Ascending aorta (tissue), 2 donors: ENCODE data around the gene SMG6. TPM values are rescaled to one million over a fixed set of nuclear protein-coding genes. Genes with fewer than 3 reads are reported as not detected.

ENCODE experiments used
- DNase-seq, 2 donors: peaks; one replicate each; pipeline ENCODE4 v3.0.0-alpha.2; 2019; ENCODE audit warnings: low spot score in 2 of 2
- H3K27ac ChIP-seq, 2 donors: fragments of 200-600 bp; sonication (generic); one replicate each; pipeline ENCODE4 v1.5.1; 2016 to 2017; ENCODE audit warnings: mild to moderate bottlenecking in 1 of 2
- H3K27me3 ChIP-seq: fragments of 200-600 bp; sonication (generic); one replicate; pipeline ENCODE4 v1.5.1; 2017
- H3K36me3 ChIP-seq, 2 donors: fragments of 200-600 bp; sonication (generic); one replicate each; pipeline ENCODE4 v1.5.1; 2016
- H3K4me1 ChIP-seq, 2 donors: fragments of 200-600 bp; sonication (generic); one replicate each; pipeline ENCODE4 v1.5.1; 2016 to 2017; ENCODE audit warnings: mild to moderate bottlenecking in 1 of 2
- H3K4me3 ChIP-seq, 2 donors: fragments of 200-600 bp; sonication (generic); one replicate each; pipeline ENCODE4 v1.5.1; 2016 to 2017; ENCODE audit warnings: mild to moderate bottlenecking in 1 of 2
- H3K9me3 ChIP-seq, 2 donors: fragments of 200-600 bp; sonication (generic); one replicate each; pipeline ENCODE4 v1.5.1; 2016
- intact Hi-C: fragments of 100-400 bp; cut with DNase I; formaldehyde crosslinking; loops from one replicate; pipeline ENCODE4 v1.15.1; 2023
- total RNA-seq: library from RNA; depleted of rRNA; stranded (reverse); fragments of >200 nt; gene quantifications from one replicate; pipeline ENCODE4 v1.1.0, GENCODE V29; 2016
- TF ChIP-seq, protein P1 (sequence below), 3 experiments: fragments of 200-600 bp in 2 of 3; fragments of 450-650 bp in 1 of 3; sonication (generic) in 2 of 3; IDR thresholded peaks; one replicate each; pipeline ENCODE4 v1.5.1; 2016 to 2019; ENCODE audit warnings: antibody characterized with exemption in 3 of 3, mild to moderate bottlenecking in 1 of 3, moderate library complexity in 1 of 3

SMG6 gene
- total RNA-seq, 1 donor from 2014 or later, result 50.8 TPM

DNA sequence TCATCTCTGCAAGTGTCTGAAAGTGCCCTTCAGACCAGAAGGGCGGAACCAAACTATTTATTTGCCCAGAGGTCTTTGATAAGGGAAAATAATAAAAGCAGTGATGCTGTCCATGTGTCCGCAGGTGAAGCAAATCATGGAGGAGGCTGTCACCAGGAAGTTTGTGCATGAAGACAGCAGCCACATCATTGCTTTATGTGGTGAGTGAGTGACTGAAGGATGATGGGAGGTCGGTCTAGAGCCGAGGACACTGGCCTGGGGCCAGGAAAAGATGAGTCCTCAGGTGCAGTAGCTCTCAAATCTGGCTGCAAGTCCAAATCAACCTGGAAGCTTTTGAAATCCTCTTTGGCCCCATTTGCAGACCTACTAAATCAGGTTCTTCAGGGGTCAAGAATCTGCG lies 39.8 kb upstream of the SMG6 start:
- no peak overlapping the region for H3K4me3 ChIP-seq
- DNase-seq, result no peak
- H3K9me3 ChIP-seq, result no peaks in the 10 kb centered on the region
- H3K36me3 ChIP-seq, result peaks cover 9% of the 10 kb centered on the region in 2 donors
- no peak overlapping the region for H3K27ac ChIP-seq
- H3K4me1 ChIP-seq, result no peaks in the 10 kb centered on the region
- TF ChIP-seq, protein P1, sequence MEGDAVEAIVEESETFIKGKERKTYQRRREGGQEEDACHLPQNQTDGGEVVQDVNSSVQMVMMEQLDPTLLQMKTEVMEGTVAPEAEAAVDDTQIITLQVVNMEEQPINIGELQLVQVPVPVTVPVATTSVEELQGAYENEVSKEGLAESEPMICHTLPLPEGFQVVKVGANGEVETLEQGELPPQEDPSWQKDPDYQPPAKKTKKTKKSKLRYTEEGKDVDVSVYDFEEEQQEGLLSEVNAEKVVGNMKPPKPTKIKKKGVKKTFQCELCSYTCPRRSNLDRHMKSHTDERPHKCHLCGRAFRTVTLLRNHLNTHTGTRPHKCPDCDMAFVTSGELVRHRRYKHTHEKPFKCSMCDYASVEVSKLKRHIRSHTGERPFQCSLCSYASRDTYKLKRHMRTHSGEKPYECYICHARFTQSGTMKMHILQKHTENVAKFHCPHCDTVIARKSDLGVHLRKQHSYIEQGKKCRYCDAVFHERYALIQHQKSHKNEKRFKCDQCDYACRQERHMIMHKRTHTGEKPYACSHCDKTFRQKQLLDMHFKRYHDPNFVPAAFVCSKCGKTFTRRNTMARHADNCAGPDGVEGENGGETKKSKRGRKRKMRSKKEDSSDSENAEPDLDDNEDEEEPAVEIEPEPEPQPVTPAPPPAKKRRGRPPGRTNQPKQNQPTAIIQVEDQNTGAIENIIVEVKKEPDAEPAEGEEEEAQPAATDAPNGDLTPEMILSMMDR (IDR thresholded peaks at IDR 0.05), result no peak
- no peaks in the 10 kb centered on the region for H3K27me3 ChIP-seq
- intact Hi-C loops, result no loop called here

DNA sequence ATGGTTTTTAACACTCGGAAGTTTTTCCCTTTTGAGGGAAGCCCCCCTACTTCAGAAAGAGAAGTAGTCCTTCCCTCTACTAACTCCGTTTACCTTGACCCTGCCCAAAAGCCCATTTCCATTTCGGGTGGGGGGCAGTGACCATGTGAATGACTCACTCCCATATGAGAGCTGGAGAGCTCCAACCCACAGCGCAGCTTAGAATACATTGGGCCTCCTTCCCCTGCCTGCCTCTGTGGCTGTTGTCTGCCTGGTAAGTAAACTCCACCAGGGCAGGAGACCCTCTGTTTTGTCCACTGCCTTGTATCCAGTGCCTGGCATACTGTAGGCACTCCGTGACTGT lies 34.7 kb upstream of the SMG6 start:
- H3K27me3 ChIP-seq, result no peaks in the 10 kb centered on the region
- intact Hi-C loops, result loop anchor here (5.0 kb wide), 1 partner anchor 36 kb away; the partner anchor contains the start of genes SMG6 and SRR
- peak overlapping the region; percentile 86 to 89 for H3K27ac ChIP-seq
- peaks cover 11 to 13% of the 10 kb centered on the region in 2 donors for H3K4me1 ChIP-seq
- TF ChIP-seq, protein P1 (IDR thresholded peaks at IDR 0.05), result no peak
- peaks cover 17 to 18% of the 10 kb centered on the region in 2 donors for H3K36me3 ChIP-seq
- DNase-seq, result no peak
- peak overlapping the region; percentile 95 to 98 for H3K4me3 ChIP-seq
- no peaks in the 10 kb centered on the region for H3K9me3 ChIP-seq

DNA sequence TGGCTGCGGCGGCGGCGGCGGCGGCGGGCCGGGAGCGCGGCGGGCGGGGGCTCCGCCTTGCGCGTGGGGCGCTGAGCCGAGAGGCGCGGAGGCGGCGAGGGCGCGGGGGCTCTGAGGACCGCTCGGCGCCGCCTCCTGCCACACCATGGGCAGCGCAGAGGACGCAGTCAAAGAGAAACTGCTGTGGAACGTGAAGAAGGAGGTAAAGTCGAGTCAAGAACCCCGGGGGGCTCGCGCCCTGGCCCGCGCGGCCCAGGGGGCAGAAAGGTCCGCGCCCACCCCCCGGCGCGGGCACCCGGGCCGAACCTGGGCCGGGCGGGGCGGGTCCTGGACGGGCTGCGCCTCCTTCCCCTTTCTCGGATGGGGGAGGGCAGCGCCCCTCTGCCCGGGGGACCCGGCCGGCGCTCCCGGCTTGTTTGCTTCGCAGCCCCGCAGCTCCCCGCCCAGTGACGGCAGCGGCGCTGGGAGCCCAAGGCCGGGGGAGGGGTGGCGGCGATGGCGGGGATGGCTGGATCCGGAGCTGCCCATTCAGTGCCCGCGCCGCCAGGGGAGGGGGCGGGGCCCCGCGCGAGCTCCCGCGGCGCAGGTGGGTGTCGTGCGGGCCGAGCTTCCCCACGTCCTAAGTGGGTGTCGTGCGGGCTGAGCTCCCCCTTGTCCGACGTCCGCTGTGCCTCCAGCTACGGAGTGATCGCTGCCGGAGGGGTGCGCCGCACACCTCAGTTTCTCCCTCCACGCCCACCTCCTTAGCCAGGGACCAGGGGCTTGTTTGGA lies 34.1 kb upstream of the SMG6 start:
- Histone ChIP-seq H3K36me3 (peaks cover 21 to 23% of the 10 kb centered on the region in 2 donors), H3K4me1 (peaks cover 11 to 13% of the 10 kb centered on the region in 2 donors), H3K4me3 (peak overlapping the region; percentile 95 to 98), H3K9me3 (no peaks in the 10 kb centered on the region), H3K27me3 (no peaks in the 10 kb centered on the region), H3K27ac (peak overlapping the region; percentile 86 to 89)
- intact Hi-C loops, result loop anchor here (5.0 kb wide), 1 partner anchor 35 kb away; the partner anchor contains the start of genes SMG6 and SRR
- peak in 1 of 2 donors; percentile 83 for DNase-seq
- TF ChIP-seq, protein P1 (IDR thresholded peaks at IDR 0.05), result no peak

DNA sequence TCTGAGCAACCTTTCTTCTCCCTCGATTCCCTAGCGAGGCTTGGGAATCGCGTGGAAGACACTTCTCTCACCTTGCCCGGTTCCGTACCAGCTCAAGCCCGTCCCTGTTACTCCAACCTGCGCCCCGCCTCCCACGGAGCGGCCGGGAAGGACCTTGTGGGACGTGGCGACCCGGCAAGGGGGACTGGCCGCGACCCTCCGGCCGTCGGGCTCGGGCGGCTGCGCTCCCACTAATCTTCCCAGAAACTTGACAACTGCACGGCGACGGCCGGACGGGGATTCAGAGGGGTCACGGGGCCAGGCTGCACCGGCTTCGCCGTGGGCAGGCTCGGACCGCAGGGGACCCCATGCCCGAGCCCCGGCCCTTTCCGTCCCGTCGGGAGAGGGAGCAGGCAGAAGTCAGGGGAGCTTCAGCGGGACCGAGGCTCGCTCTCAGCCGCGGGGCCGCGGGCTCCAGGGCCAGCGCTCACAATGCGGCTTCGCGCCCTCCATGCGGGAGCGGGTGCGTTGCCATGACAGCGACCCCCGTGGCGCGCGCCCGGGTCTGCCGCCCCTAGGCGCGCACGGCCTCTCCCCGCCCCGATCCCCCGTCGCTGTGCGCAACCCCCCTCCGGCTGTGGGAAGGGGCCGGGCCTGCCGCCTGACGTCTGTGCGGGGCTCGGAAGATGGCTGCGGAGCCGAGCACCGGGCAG lies 33.4 kb upstream of the SMG6 start, which contains the start of gene SGSM2:
Gene SGSM2, plus strand, starts transcription at position 650 of the 692 bp plus-strand sequence. CDS start 188 bp downstream, outside the sequence.
- DNase-seq, result peak in 1 of 2 donors; percentile 82
- Histone ChIP-seq H3K4me3 (peak within 1 kb of the TSS; percentile 95 to 98), H3K27ac (peak within 1 kb of the TSS; percentile 86 to 89), H3K36me3 (peaks cover 29% of the 10 kb centered on the region in 2 donors), H3K27me3 (no peaks in the 10 kb centered on the region), H3K4me1 (peaks cover 11 to 13% of the 10 kb centered on the region in 2 donors), H3K9me3 (no peaks in the 10 kb centered on the region)
- intact Hi-C loops, result loop anchor here (5.0 kb wide), 1 partner anchor 35 kb away; the partner anchor contains the start of genes SMG6 and SRR
- TF ChIP-seq, protein P1 (IDR thresholded peaks at IDR 0.05), result no peak

DNA sequence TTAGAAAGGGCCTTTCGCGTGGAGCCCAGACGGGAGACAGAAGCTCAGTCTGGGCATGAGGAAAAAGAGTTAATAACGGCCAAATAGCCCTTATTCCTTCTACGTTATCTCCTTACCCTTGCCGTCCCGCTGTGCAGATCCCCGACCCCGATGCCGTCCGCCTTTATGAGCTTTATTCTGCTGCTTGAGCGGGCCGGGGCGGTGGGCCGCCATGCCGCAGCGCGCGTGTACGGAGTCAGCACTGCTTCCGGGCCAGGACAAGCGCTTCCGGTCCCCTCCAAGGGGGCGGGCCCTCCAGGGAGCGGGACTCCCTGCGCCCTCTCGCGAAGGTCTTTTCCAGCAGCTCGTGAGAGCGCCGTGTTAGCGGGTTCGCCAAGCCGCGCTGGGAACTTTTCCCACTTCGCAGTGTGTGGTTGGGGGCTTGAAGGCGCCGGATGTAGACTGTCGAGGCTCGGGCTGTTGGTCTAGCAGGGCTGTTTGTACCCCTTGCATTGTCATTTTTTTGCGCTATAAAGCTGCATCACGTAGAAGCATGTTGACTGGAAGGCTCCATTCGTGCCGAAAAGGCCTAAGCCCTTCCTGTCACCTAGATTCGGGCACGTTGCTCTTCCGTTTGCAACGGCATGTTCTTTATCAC lies 32.7 kb upstream of the SMG6 start, which contains the start of gene TSR1:
Gene TSR1, minus strand, starts transcription at position 243 of the 637 bp plus-strand sequence. Its CDS starts 30 bp downstream, at position 213.
- Histone ChIP-seq H3K27me3 (no peaks in the 10 kb centered on the region), H3K36me3 (peaks cover 35 to 36% of the 10 kb centered on the region in 2 donors), H3K27ac (peak within 1 kb of the TSS; percentile 86 to 89), H3K9me3 (no peaks in the 10 kb centered on the region), H3K4me3 (peak within 1 kb of the TSS; percentile 95 to 98), H3K4me1 (peaks cover 11 to 13% of the 10 kb centered on the region in 2 donors)
- intact Hi-C loops, result loop anchor here (5.0 kb wide), 1 partner anchor 34 kb away; the partner anchor contains the start of genes SMG6 and SRR
- DNase-seq, result peak; percentile 57 to 92
- TF ChIP-seq, protein P1 (IDR thresholded peaks at IDR 0.05), result peak in 1 of 3 experiments; percentile 33
